Transverse colon (tissue), 4 donors: ENCODE data around the gene CCNJL. TPM values are rescaled to one million over a fixed set of nuclear protein-coding genes. Genes with fewer than 3 reads are reported as not detected.

Experiments
- DNase-seq: peaks from one replicate; pipeline ENCODE4 v3.0.0-alpha.2; 2019
- H3K27ac ChIP-seq, 4 donors: fragments of 200-600 bp; sonication (generic); 2 replicates each; pipeline ENCODE4 v1.5.1; 2016 to 2018; ENCODE audit warnings: inconsistent platforms in 4 of 4
- H3K27me3 ChIP-seq: fragments of 200-600 bp; sonication (generic); 2 replicates; pipeline ENCODE4 v1.5.1; 2017; ENCODE audit warnings: inconsistent platforms
- H3K36me3 ChIP-seq, 4 donors: fragments of 200-600 bp; sonication (generic); 2 replicates each; pipeline ENCODE4 v1.5.1; 2017 to 2019; ENCODE audit warnings: inconsistent platforms in 4 of 4
- H3K4me1 ChIP-seq, 4 donors: fragments of 200-600 bp; sonication (generic); 2 replicates each; pipeline ENCODE4 v1.5.1; 2017 to 2020; ENCODE audit warnings: inconsistent platforms in 4 of 4
- H3K4me3 ChIP-seq, 4 donors: fragments of 200-600 bp; sonication (generic); 1 replicate in 1 of 4; 2 replicates in 3 of 4; pipeline versions ENCODE4 v1.5.1 to v1.6.1; 2017 to 2019; ENCODE audit warnings: inconsistent platforms in 4 of 4
- H3K9me3 ChIP-seq, 2 donors: fragments of 200-600 bp; sonication (generic); 2 replicates each; pipeline ENCODE4 v1.5.1; 2017 to 2019; ENCODE audit warnings: inconsistent platforms in 2 of 2
- EP300 ChIP-seq: sonication (generic); formaldehyde crosslinking; IDR thresholded peaks from one replicate; pipeline ENCODE4 v1.6.1; 2017; ENCODE audit warnings: antibody characterized with exemption, low read depth
- POLR2A ChIP-seq: fragments of 450-650 bp; IDR thresholded peaks from one replicate; pipeline ENCODE4 v1.6.1; 2016; ENCODE audit warnings: antibody characterized with exemption, mild to moderate bottlenecking, moderate library complexity
- POLR2AphosphoS5 ChIP-seq, 3 donors: sonication (generic); formaldehyde crosslinking; IDR thresholded peaks; one replicate each; pipeline ENCODE4 v1.6.1; 2016; ENCODE audit warnings: antibody characterized with exemption in 3 of 3
- WGBS, 2 donors: methylation state at CpG; one replicate each; pipeline ENCODE4 v1.1.5; 2018; ENCODE audit warnings: low coverage in 1 of 2; 5-methylcytosine and 5-hydroxymethylcytosine counted together
- in situ Hi-C, 4 donors: fragments of 200-750 bp; cut with MboI; loops; one replicate each; pipeline versions ENCODE4 v1.15.0 to v1.15.1; 2017; ENCODE audit warnings: low sequenced_read_pairs in 3 of 4, low pct_ligation_motif_present in 1 of 4, low pct_unique_long_range_greater_than_20kb in 1 of 4
- intact Hi-C: fragments of 100-400 bp; cut with DNase I; formaldehyde crosslinking; loops from one replicate; pipeline ENCODE4 v1.15.1; 2023; ENCODE audit warnings: low total_unique reads
- total RNA-seq, 4 donors: library from RNA; depleted of rRNA; stranded (reverse); fragments of >200 nt; gene quantifications; one replicate each; pipeline ENCODE4 v1.1.0, GENCODE V29; 2016
- TF ChIP-seq, protein P1 (sequence below), 5 experiments: fragments of 200-600 bp in 3 of 5; fragments of 450-650 bp in 2 of 5; sonication (generic) in 3 of 5; IDR thresholded peaks; 1 replicate in 2 of 5; 2 replicates in 3 of 5; pipeline ENCODE4 v1.5.1; 2016 to 2017; ENCODE audit warnings: antibody characterized with exemption in 5 of 5, inconsistent platforms in 3 of 5, mild to moderate bottlenecking in 2 of 5, moderate library complexity in 1 of 5

The CCNJL gene
- total RNA-seq, 4 donors from 2014 or later: 23.9 to 37.6 (median 28.3) TPM

- Histone ChIP-seq H3K27me3 (no peaks in the 10 kb centered on the region), H3K4me1 (peaks cover 5 to 38% (median 12%) of the 10 kb centered on the region in 4 donors), H3K9me3 (no peaks in the 10 kb centered on the region), H3K4me3 (no peak overlapping the region), H3K27ac (peak overlapping the region in 2 of 4 donors; percentile 3 to 25), H3K36me3 (no peaks in the 10 kb centered on the region)
- peak; percentile 41 for DNase-seq
- 47 to 52% methylated on average over 3 to 4 of the region's 4 CpGs for WGBS, 2 donors
- in situ Hi-C loops (no loop called here), intact Hi-C loops (no loop called here)
- TF ChIP-seq, protein P1, sequence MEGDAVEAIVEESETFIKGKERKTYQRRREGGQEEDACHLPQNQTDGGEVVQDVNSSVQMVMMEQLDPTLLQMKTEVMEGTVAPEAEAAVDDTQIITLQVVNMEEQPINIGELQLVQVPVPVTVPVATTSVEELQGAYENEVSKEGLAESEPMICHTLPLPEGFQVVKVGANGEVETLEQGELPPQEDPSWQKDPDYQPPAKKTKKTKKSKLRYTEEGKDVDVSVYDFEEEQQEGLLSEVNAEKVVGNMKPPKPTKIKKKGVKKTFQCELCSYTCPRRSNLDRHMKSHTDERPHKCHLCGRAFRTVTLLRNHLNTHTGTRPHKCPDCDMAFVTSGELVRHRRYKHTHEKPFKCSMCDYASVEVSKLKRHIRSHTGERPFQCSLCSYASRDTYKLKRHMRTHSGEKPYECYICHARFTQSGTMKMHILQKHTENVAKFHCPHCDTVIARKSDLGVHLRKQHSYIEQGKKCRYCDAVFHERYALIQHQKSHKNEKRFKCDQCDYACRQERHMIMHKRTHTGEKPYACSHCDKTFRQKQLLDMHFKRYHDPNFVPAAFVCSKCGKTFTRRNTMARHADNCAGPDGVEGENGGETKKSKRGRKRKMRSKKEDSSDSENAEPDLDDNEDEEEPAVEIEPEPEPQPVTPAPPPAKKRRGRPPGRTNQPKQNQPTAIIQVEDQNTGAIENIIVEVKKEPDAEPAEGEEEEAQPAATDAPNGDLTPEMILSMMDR (IDR thresholded peaks at IDR 0.05): no peak
Observed at GRCh38 chr5:160359816-160360215, 47.5 kb upstream of the CCNJL start.

- no peak for DNase-seq
- TF ChIP-seq, protein P1 (IDR thresholded peaks at IDR 0.05): no peak
- TF ChIP-seq POLR2AphosphoS5 (IDR thresholded peaks at IDR 0.05): no peak
- TF ChIP-seq EP300: no peak
- no peak for TF ChIP-seq POLR2A
- H3K36me3 ChIP-seq: no peaks in the 10 kb centered on the region
- in situ Hi-C loops (no loop called here), intact Hi-C loops (no loop called here)
- peaks cover 5 to 38% (median 12%) of the 10 kb centered on the region in 4 donors for H3K4me1 ChIP-seq
- H3K4me3 ChIP-seq: no peak overlapping the region
- H3K27ac ChIP-seq: peak overlapping the region in 1 of 4 donors; percentile 3
- no peaks in the 10 kb centered on the region for H3K9me3 ChIP-seq
- WGBS, 2 donors: 0% methylated on average over 1 of the region's 1 CpG
- no peaks in the 10 kb centered on the region for H3K27me3 ChIP-seq
Observed at GRCh38 chr5:160359242-160359641, 46.9 kb upstream of the CCNJL start.

GRCh38 chr5:160357861-160358411 lies 45.6 kb upstream of the CCNJL start:
- H3K36me3 ChIP-seq: no peaks in the 10 kb centered on the region
- peak overlapping the region; percentile 13 to 63 (median 56) for H3K27ac ChIP-seq
- in situ Hi-C loops: no loop called here
- intact Hi-C loops: no loop called here
- peaks cover 4 to 30% (median 7%) of the 10 kb centered on the region in 4 donors for H3K4me1 ChIP-seq
- no peaks in the 10 kb centered on the region for H3K27me3 ChIP-seq
- 55 to 65% methylated on average over 5 to 7 of the region's 7 CpGs for WGBS, 2 donors
- TF ChIP-seq EP300: no peak
- TF ChIP-seq POLR2AphosphoS5 (IDR thresholded peaks at IDR 0.05): no peak
- TF ChIP-seq, protein P1 (IDR thresholded peaks at IDR 0.05): no peak
- TF ChIP-seq POLR2A: no peak
- H3K4me3 ChIP-seq: no peak overlapping the region
- no peak for DNase-seq
- no peaks in the 10 kb centered on the region for H3K9me3 ChIP-seq

DNA sequence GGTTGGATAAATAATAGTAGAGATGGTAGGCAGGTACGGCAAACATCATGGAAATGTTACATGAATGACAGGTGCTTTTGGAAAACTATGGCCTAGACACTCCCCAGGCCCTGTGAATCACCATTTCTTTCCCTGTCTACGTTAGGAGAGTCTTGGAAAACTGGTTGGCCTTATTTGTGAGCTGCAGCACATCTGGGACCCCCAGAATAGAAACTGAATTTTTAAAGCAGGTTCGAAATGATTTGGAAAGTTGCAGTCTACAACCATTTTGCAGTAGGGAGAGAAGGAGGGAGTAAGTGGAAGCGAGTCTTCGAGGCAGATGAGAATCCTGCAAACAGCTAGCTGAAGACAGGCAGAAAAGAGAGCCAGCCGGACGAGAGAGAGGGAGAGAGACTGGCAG lies 45.0 kb upstream of the CCNJL start:
- WGBS, 2 donors: 68 to 75% methylated on average over 7 of the region's 7 CpGs
- H3K27ac ChIP-seq: peak overlapping the region; percentile 13 to 63 (median 56)
- intact Hi-C loops (no loop called here), in situ Hi-C loops (no loop called here)
- H3K4me3 ChIP-seq: no peak overlapping the region
- no peak for DNase-seq
- no peaks in the 10 kb centered on the region for H3K36me3 ChIP-seq
- H3K4me1 ChIP-seq: peaks cover 0 to 25% (median 6%) of the 10 kb centered on the region in 4 donors
- H3K27me3 ChIP-seq: no peaks in the 10 kb centered on the region
- H3K9me3 ChIP-seq: no peaks in the 10 kb centered on the region
- TF ChIP-seq POLR2A: no peak
- TF ChIP-seq, protein P1 (IDR thresholded peaks at IDR 0.05): no peak
- no peak for TF ChIP-seq EP300
